BE2C (cell line): ENCODE measurements around the gene SBK3. TPM values are rescaled to one million over a fixed set of nuclear protein-coding genes. Genes with fewer than 3 reads are reported as not detected.

Source experiments
- DNase-seq: peaks from one replicate; pipeline ENCODE4 v3.0.0-alpha.2; 2020
- H3K27me3 ChIP-seq: fragments of 250-450 bp; sonication (Bioruptor Pico); 2 replicates; pipeline ENCODE4 v1.5.1; 2020; ENCODE audit warnings: mild to moderate bottlenecking
- H3K36me3 ChIP-seq: fragments of 250-450 bp; sonication (Bioruptor Pico); 2 replicates; pipeline ENCODE4 v1.5.1; 2020; ENCODE audit warnings: mild to moderate bottlenecking
- H3K4me1 ChIP-seq: fragments of 250-450 bp; sonication (Bioruptor Pico); 2 replicates; pipeline ENCODE4 v1.5.1; 2020
- H3K4me3 ChIP-seq: 2 replicates; pipeline ENCODE4 v1.5.1; 2011; ENCODE audit warnings: low read depth, low read length
- H3K9me3 ChIP-seq: fragments of 250-450 bp; sonication (Bioruptor Pico); 2 replicates; pipeline ENCODE4 v1.5.1; 2020
- CTCF ChIP-seq: IDR thresholded peaks from 2 replicates; pipeline ENCODE4 v1.5.1; 2012; ENCODE audit warnings: mild to moderate bottlenecking, low read depth, low read length
- polyA plus RNA-seq: library from polyadenylated mRNA; unstranded; fragments of >200 nt; gene quantifications from one replicate; pipeline ENCODE4 v1.2.1, GENCODE V29; 2012; ENCODE audit warnings: low read depth, missing spikeins; ENCODE audit not compliant: insufficient read length, insufficient read depth

Gene SBK3, protein sequence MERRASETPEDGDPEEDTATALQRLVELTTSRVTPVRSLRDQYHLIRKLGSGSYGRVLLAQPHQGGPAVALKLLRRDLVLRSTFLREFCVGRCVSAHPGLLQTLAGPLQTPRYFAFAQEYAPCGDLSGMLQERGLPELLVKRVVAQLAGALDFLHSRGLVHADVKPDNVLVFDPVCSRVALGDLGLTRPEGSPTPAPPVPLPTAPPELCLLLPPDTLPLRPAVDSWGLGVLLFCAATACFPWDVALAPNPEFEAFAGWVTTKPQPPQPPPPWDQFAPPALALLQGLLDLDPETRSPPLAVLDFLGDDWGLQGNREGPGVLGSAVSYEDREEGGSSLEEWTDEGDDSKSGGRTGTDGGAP
- polyA plus RNA-seq, result 0.46 TPM

DNA sequence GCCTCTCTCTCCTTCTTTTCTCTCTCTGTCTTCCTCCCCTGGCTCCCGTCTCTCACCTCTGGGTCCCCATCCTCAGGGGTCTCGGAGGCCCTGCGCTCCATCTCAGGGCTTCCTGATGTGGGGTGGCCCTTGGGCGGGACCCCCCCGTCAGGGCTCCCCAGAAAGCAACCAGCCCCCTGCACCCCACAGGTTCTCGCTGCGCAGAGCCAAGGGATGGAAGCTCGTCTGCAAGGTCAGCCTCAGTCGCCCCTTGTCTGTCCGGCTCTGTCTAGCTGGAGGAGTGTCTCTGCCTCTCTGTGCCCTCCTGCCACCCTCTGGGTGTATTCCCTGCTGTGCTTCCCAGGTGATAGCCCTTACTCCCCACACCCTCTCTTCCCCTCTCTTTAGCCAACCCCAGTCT is at the start of gene SBK3:
SBK3 (minus strand) TSS at position 101 of the 400 bp plus-strand sequence; CDS start at position 101, 0 bp downstream.
- H3K9me3 ChIP-seq, result no peaks in the 10 kb centered on the region
- no peak within 1 kb of the TSS for H3K4me3 ChIP-seq
- DNase-seq, result no peak
- no peaks in the 10 kb centered on the region for H3K27me3 ChIP-seq
- no peaks in the 10 kb centered on the region for H3K36me3 ChIP-seq
- TF ChIP-seq CTCF, result no peak
- no peaks in the 10 kb centered on the region; the same call in 1 of the 2 replicates for H3K4me1 ChIP-seq

DNA sequence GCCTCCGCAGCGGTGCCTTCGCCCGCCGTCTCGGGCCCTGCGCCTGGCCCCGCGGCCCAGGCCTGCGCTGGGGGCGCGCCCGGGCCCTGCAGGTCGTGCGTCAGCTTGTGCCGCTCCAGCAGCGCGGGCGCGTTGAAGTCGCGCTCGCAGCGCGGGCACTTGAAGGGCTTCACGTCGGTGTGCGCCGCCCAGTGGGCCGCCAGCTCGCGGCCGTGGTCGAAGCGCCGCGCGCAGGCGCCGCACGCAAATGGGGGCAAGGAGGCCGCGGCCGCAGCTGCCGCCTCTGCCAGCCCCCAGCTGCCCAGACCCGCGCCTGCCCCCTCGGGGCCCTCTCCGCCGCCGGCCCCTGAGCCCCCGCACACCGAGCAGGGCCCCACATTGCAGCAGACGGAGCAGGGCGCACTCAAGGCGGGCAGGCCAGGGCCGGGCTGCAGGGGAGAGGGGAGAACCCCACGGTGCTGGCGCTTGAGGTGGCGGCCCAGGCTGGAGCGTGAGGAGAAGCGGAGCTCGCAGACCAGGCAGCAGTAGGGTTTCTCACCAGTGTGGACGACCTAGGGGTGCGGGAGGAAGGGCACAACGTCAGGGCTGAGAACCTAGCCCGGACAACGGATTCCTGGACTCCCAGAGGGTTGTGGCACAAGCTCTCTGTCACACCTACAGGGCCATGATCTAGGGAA is 47.9 kb upstream of the SBK3 start:
- Histone ChIP-seq H3K9me3 (no peaks in the 10 kb centered on the region), H3K36me3 (peaks cover 26% of the 10 kb centered on the region), H3K27me3 (no peaks in the 10 kb centered on the region), H3K4me3 (no peak overlapping the region), H3K4me1 (peaks cover 2% of the 10 kb centered on the region)
- no peak for DNase-seq
- TF ChIP-seq CTCF, result no peak

DNA sequence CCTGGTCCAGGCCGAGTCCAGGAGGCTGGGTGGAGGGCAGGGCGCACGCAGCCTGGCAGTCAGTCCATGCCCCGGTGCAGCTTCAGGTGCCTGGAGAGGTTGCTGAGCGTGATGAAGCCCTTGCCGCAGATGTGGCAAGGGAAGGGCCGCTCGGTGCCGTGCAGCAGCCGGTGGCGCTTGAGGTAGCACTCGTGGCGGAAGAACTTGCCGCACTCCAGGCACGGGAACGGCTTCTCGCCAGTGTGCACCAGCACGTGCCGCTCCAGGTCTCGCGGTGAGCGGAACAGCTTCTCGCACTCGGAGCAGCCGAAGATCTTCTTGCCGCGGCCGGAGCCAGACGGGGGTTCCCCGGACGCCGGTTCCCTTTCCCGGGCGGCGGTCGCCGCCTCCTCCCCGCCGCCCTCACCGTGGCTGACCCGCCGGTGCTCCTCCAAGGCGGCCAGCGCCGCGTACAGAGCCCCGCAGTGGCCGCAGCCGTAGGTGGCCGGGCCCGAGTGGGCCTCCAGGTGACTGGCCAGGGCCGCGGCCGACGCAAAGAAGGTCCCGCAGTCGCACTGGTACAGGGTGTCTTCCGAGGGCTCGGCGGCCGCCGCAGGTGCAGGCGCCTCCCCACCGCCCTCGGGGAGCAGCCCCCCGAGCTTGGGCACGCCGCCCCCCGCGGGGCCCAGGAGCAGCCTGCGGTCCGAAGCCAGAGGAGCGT is 47.2 kb upstream of the SBK3 start:
- H3K9me3 ChIP-seq, result no peaks in the 10 kb centered on the region
- TF ChIP-seq CTCF, result no peak
- H3K4me3 ChIP-seq, result no peak overlapping the region
- peaks cover 2% of the 10 kb centered on the region; the same call in 1 of the 2 replicates for H3K4me1 ChIP-seq
- H3K27me3 ChIP-seq, result no peaks in the 10 kb centered on the region
- peaks cover 26% of the 10 kb centered on the region for H3K36me3 ChIP-seq
- no peak for DNase-seq

DNA sequence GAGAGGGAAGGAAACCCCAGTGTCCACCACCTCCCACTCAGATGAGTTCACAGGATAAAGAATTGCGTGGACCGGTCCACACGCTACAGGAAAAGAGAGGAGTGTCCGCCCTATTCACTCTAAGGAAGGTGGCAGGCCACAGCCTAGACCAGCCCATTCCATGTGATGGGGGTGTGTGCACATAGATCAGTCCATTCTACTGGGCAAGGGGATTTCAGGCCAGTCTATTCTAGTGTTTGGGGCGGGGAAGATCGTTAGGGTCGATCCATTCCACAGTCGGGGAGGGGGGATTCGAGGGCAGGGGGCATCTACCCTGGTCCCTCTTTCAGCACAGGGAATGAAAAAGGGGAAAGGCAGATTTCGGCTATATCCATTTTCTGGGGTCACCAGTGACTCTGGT is 46.2 kb upstream of the SBK3 start:
- DNase-seq, result no peak
- Histone ChIP-seq H3K27me3 (no peaks in the 10 kb centered on the region), H3K4me3 (no peak overlapping the region), H3K36me3 (peaks cover 20% of the 10 kb centered on the region), H3K9me3 (no peaks in the 10 kb centered on the region), H3K4me1 (peaks cover 7% of the 10 kb centered on the region)
- no peak for TF ChIP-seq CTCF

GRCh38 chr19:55590617-55591016 is 45.3 kb upstream of the SBK3 start:
- Histone ChIP-seq H3K4me3 (no peak overlapping the region), H3K27me3 (no peaks in the 10 kb centered on the region), H3K36me3 (peaks cover 10% of the 10 kb centered on the region), H3K9me3 (no peaks in the 10 kb centered on the region), H3K4me1 (peaks cover 11% of the 10 kb centered on the region)
- TF ChIP-seq CTCF, result no peak
- DNase-seq, result no peak
